DND-41 (cell line): ENCODE data around the gene PTGFRN.

Experiments
- ATAC-seq: fragments of 200-7000 bp; cut with Tn5 transposase; 3 replicates; pipeline ENCODE4 v1.9.1; 2021; ENCODE audit warnings: low read depth; ENCODE audit not compliant: insufficient read depth
- DNase-seq: peaks from one replicate; pipeline ENCODE4 v3.0.0-alpha.2; 2020
- H2AFZ ChIP-seq: 2 replicates; pipeline ENCODE4 v1.6.0; 2012; ENCODE audit warnings: low read depth, low read length
- H3K27ac ChIP-seq: 2 replicates; pipeline ENCODE4 v1.5.1; 2012; ENCODE audit warnings: low read length, inconsistent platforms
- H3K27me3 ChIP-seq: fragments of 200-600 bp; sonication (generic); 2 replicates; pipeline ENCODE4 v1.6.0; 2012; ENCODE audit warnings: low read length, mild to moderate bottlenecking, inconsistent platforms; ENCODE audit not compliant: insufficient read depth, poor library complexity
- H3K36me3 ChIP-seq: 2 replicates; pipeline ENCODE4 v1.5.1; 2012; ENCODE audit warnings: low read length, inconsistent platforms; ENCODE audit not compliant: insufficient read depth
- H3K4me1 ChIP-seq: 2 replicates; pipeline ENCODE4 v1.5.1; 2012; ENCODE audit warnings: mild to moderate bottlenecking, low read length; ENCODE audit not compliant: insufficient read depth
- H3K4me2 ChIP-seq: 2 replicates; pipeline ENCODE4 v1.6.0; 2012; ENCODE audit warnings: mild to moderate bottlenecking, moderate library complexity, low read length, inconsistent platforms; ENCODE audit not compliant: insufficient read depth
- H3K4me3 ChIP-seq, 2 experiments: fragments of 200-600 bp in 1 of 2; shearing (Covaris generic) in 1 of 2; 2 replicates each; pipeline ENCODE4 v1.5.1; 2012 to 2016; ENCODE audit warnings: inconsistent platforms in 2 of 2, low read length in 2 of 2, mild to moderate bottlenecking in 2 of 2, low read depth in 1 of 2, moderate library complexity in 1 of 2
- H3K79me2 ChIP-seq: 2 replicates; pipeline ENCODE4 v1.6.0; 2012; ENCODE audit warnings: low read length, inconsistent platforms; ENCODE audit not compliant: insufficient read depth
- H3K9ac ChIP-seq: 2 replicates; pipeline ENCODE4 v1.6.0; 2012; ENCODE audit warnings: low read depth, mild to moderate bottlenecking, inconsistent platforms, low read length, moderate library complexity
- H3K9me3 ChIP-seq: 2 replicates; pipeline ENCODE4 v1.5.1; 2012; ENCODE audit warnings: low read length, moderate library complexity, mild to moderate bottlenecking, inconsistent platforms; ENCODE audit not compliant: insufficient read depth, severe bottlenecking
- H4K20me1 ChIP-seq: 2 replicates; pipeline ENCODE4 v1.6.0; 2012; ENCODE audit warnings: low read length; ENCODE audit not compliant: insufficient read depth
- CTCF ChIP-seq: IDR thresholded peaks from 2 replicates; pipeline ENCODE4 v1.5.1; 2012; ENCODE audit warnings: borderline replicate concordance, low read length, moderate library complexity, mild to moderate bottlenecking; ENCODE audit not compliant: poor library complexity, severe bottlenecking; ENCODE audit errors: extremely low read depth
- EZH2 ChIP-seq: IDR thresholded peaks from 3 replicates; pipeline ENCODE4 v1.6.1; 2012; ENCODE audit warnings: borderline replicate concordance, low read depth, mild to moderate bottlenecking, moderate library complexity, low read length, inconsistent platforms; ENCODE audit not compliant: severe bottlenecking

Gene PTGFRN

GRCh38 chr1:116904791-116905320 lies 4.9 kb upstream of the PTGFRN start:
- ATAC-seq (no peak), DNase-seq (no peak)
- Histone ChIP-seq H3K9me3 (no peaks in the 10 kb centered on the region), H3K79me2 (no peaks in the 10 kb centered on the region), H3K4me2 (no peak overlapping the region), H2AFZ (no peak overlapping the region), H3K27me3 (no peaks in the 10 kb centered on the region), H3K4me1 (no peaks in the 10 kb centered on the region), H4K20me1 (no peaks in the 10 kb centered on the region), H3K9ac (no peak overlapping the region), H3K27ac (no peak overlapping the region), H3K36me3 (no peaks in the 10 kb centered on the region), H3K4me3 (no peak overlapping the region)
- TF ChIP-seq CTCF = no peak
- TF ChIP-seq EZH2 = no peak

- TF ChIP-seq EZH2 (no peak), CTCF (no peak)
- DNase-seq (no peak), ATAC-seq (no peak)
- Histone ChIP-seq H4K20me1 (no peaks in the 10 kb centered on the region), H3K9ac (no peak overlapping the region), H3K4me1 (no peaks in the 10 kb centered on the region), H3K36me3 (no peaks in the 10 kb centered on the region), H3K79me2 (no peaks in the 10 kb centered on the region), H3K27ac (no peak overlapping the region), H3K4me2 (no peak overlapping the region), H2AFZ (no peak overlapping the region), H3K9me3 (no peaks in the 10 kb centered on the region), H3K27me3 (no peaks in the 10 kb centered on the region), H3K4me3 (no peak overlapping the region)
Observed at GRCh38 chr1:116906812-116907211, 2.9 kb upstream of the PTGFRN start.

- TF ChIP-seq CTCF (no peak), EZH2 (no peak)
- DNase-seq (no peak), ATAC-seq (no peak)
- Histone ChIP-seq H3K4me2 (no peak overlapping the region), H3K9ac (no peak overlapping the region), H3K4me1 (no peaks in the 10 kb centered on the region), H3K9me3 (no peaks in the 10 kb centered on the region), H4K20me1 (no peaks in the 10 kb centered on the region), H3K4me3 (no peak overlapping the region), H3K79me2 (no peaks in the 10 kb centered on the region), H3K27me3 (no peaks in the 10 kb centered on the region), H2AFZ (no peak overlapping the region), H3K36me3 (no peaks in the 10 kb centered on the region), H3K27ac (no peak overlapping the region)
Observed at GRCh38 chr1:116907351-116907750, 2.4 kb upstream of the PTGFRN start.

GRCh38 chr1:116908266-116908665 lies 1.4 kb upstream of the PTGFRN start:
- Histone ChIP-seq H3K4me2 (no peak overlapping the region), H3K9me3 (no peaks in the 10 kb centered on the region), H3K79me2 (no peaks in the 10 kb centered on the region), H3K4me1 (no peaks in the 10 kb centered on the region), H3K27me3 (no peaks in the 10 kb centered on the region), H3K4me3 (no peak overlapping the region), H3K27ac (no peak overlapping the region), H3K36me3 (no peaks in the 10 kb centered on the region), H4K20me1 (no peaks in the 10 kb centered on the region), H2AFZ (no peak overlapping the region), H3K9ac (no peak overlapping the region)
- no peak for TF ChIP-seq EZH2
- TF ChIP-seq CTCF = no peak
- DNase-seq (no peak), ATAC-seq (no peak)
